ENCODE results near the gene NDUFA11. TPM values are rescaled to one million over a fixed set of nuclear protein-coding genes. Genes with fewer than 3 reads are reported as not detected.

Gene NDUFA11
- total and polyA plus RNA-seq, 2 of the 13 experiments (the other 11 are each of a cell fraction or from before 2014, with no cell fraction given): 286 to 378 TPM

GRCh38 chr19:5933391-5934068 is 29.9 kb upstream of the NDUFA11 start:
- WGBS (ENCODE audit: low lambda C conversion rate): 95% methylated on average over 17 of the region's 20 CpGs
- no peak overlapping the region for H3K9ac ChIP-seq (ENCODE audit: insufficient read depth, low read depth, low read length)
- no TSS peak for BruUV-seq (replicated peaks)
- ATAC-seq: no peak
- no peaks in the 10 kb centered on the region for H3K9me3 ChIP-seq (ENCODE audit: low read length)
- no peak for FAIRE-seq
- no peak for TF ChIP-seq KLF6 (CRISPR knock-in tag; IDR thresholded peaks at IDR 0.05)
- TF ChIP-seq, protein P1, sequence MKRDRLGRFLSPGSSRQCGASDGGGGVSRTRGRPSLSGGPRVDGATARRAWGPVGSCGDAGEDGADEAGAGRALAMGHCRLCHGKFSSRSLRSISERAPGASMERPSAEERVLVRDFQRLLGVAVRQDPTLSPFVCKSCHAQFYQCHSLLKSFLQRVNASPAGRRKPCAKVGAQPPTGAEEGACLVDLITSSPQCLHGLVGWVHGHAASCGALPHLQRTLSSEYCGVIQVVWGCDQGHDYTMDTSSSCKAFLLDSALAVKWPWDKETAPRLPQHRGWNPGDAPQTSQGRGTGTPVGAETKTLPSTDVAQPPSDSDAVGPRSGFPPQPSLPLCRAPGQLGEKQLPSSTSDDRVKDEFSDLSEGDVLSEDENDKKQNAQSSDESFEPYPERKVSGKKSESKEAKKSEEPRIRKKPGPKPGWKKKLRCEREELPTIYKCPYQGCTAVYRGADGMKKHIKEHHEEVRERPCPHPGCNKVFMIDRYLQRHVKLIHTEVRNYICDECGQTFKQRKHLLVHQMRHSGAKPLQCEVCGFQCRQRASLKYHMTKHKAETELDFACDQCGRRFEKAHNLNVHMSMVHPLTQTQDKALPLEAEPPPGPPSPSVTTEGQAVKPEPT (CRISPR knock-in tag; IDR thresholded peaks at IDR 0.05; ENCODE audit: low read depth): no peak
- no peak for TF ChIP-seq HDAC6 (IDR thresholded peaks at IDR 0.05; ENCODE audit: low read depth, low read length)
- TF ChIP-seq CREB1 (IDR thresholded peaks at IDR 0.05): no peak
- TF ChIP-seq CREB1 (CRISPR knock-in tag; IDR thresholded peaks at IDR 0.05): no peak
- no peak overlapping the region for H3K27ac ChIP-seq (ENCODE audit: extremely low read length, insufficient read depth, low read length)
- in situ Hi-C loops (cut with HindIII; ENCODE audit: extremely low pct_ligation_motif_present, low pct_unique_long_range_greater_than_20kb) (no loop called here), intact Hi-C loops (cut with micrococcal nuclease; ENCODE audit: unreplicated experiment) (no loop called here)
- peaks cover 31% of the 10 kb centered on the region for H3K79me2 ChIP-seq (ENCODE audit: insufficient read depth, low read length)
- POLR2A ChIA-PET: interaction anchor here (1.1 kb wide), 1 partner anchor 11 kb away, joined by 3 read pairs; no protein-coding TSS in a partner anchor
- peaks cover 57 to 88% of the 10 kb centered on the region in 2 experiments for H3K36me3 ChIP-seq (replicated peaks in 1 of 2; ENCODE audit: control insufficient read depth in 1 of 2, insufficient read depth in 2 of 2, low read length in 2 of 2)
- no peak overlapping the region for H2AFZ ChIP-seq (ENCODE audit: low read length)
- CTCF ChIA-PET (ENCODE audit: low intra/inter-chr PET ratio, low total read pairs): no interaction called here
- no peak for DNase-seq (ENCODE audit: low spot score)
- peaks cover 36% of the 10 kb centered on the region; the same call in 1 of the 2 replicates for H4K20me1 ChIP-seq (ENCODE audit: insufficient read depth, low read length)
- no peak overlapping the region for H3K4me3 ChIP-seq (replicated peaks in 1 of 3; ENCODE audit: insufficient read depth in 1 of 3, low read depth in 2 of 3, low read length in 3 of 3)
- no peaks in the 10 kb centered on the region for H3K27me3 ChIP-seq (ENCODE audit: control insufficient read depth in 1 of 2, insufficient read depth in 2 of 2, low read length in 2 of 2)
- no peaks in the 10 kb centered on the region for H3K4me1 ChIP-seq (ENCODE audit: insufficient read depth, low read length)
- H3K4me2 ChIP-seq (ENCODE audit: low read depth, low read length): no peak overlapping the region

- WGBS (ENCODE audit: low lambda C conversion rate): 100% methylated on average over 7 of the region's 21 CpGs
- no peaks in the 10 kb centered on the region for H3K27me3 ChIP-seq (ENCODE audit: control insufficient read depth in 1 of 2, insufficient read depth in 2 of 2, low read length in 2 of 2)
- no peak overlapping the region for H3K9ac ChIP-seq (ENCODE audit: insufficient read depth, low read depth, low read length)
- ATAC-seq (no peak), FAIRE-seq (no peak), DNase-seq (ENCODE audit: low spot score) (no peak)
- H3K4me2 ChIP-seq (ENCODE audit: low read depth, low read length): no peak overlapping the region
- in situ Hi-C loops (cut with HindIII; ENCODE audit: extremely low pct_ligation_motif_present, low pct_unique_long_range_greater_than_20kb) (no loop called here), intact Hi-C loops (cut with micrococcal nuclease; ENCODE audit: unreplicated experiment) (no loop called here)
- H3K27ac ChIP-seq (ENCODE audit: extremely low read length, insufficient read depth, low read length): no peak overlapping the region
- peaks cover 32% of the 10 kb centered on the region; the same call in 1 of the 2 replicates for H4K20me1 ChIP-seq (ENCODE audit: insufficient read depth, low read length)
- no peak overlapping the region for H3K4me3 ChIP-seq (replicated peaks in 1 of 3; ENCODE audit: insufficient read depth in 1 of 3, low read depth in 2 of 3, low read length in 3 of 3)
- no TSS peak for BruUV-seq (replicated peaks)
- CTCF ChIA-PET (ENCODE audit: low intra/inter-chr PET ratio, low total read pairs): no interaction called here
- no peak for TF ChIP-seq ZNF10 (CRISPR knock-in tag; IDR thresholded peaks at IDR 0.05; ENCODE audit: borderline replicate concordance, low read depth)
- TF ChIP-seq, protein P2, sequence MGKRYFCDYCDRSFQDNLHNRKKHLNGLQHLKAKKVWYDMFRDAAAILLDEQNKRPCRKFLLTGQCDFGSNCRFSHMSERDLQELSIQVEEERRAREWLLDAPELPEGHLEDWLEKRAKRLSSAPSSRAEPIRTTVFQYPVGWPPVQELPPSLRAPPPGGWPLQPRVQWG (CRISPR knock-in tag; IDR thresholded peaks at IDR 0.05; ENCODE audit: borderline replicate concordance, low read depth): no peak
- no peak for TF ChIP-seq NR2F2 (IDR thresholded peaks at IDR 0.05; ENCODE audit: borderline replicate concordance, low read depth)
- no peak for TF ChIP-seq ZKSCAN1 (IDR thresholded peaks at IDR 0.05; ENCODE audit: low read length)
- no peak for TF ChIP-seq TOE1 (CRISPR knock-in tag; IDR thresholded peaks at IDR 0.05)
- TF ChIP-seq ZNF180 (CRISPR knock-in tag; IDR thresholded peaks at IDR 0.05; ENCODE audit: borderline replicate concordance, low read depth): no peak
- no peak for TF ChIP-seq GZF1 (CRISPR knock-in tag; IDR thresholded peaks at IDR 0.05)
- TF ChIP-seq MED8 (CRISPR knock-in tag; IDR thresholded peaks at IDR 0.05; ENCODE audit: insufficient replicate concordance): no peak
- TF ChIP-seq, protein P3, sequence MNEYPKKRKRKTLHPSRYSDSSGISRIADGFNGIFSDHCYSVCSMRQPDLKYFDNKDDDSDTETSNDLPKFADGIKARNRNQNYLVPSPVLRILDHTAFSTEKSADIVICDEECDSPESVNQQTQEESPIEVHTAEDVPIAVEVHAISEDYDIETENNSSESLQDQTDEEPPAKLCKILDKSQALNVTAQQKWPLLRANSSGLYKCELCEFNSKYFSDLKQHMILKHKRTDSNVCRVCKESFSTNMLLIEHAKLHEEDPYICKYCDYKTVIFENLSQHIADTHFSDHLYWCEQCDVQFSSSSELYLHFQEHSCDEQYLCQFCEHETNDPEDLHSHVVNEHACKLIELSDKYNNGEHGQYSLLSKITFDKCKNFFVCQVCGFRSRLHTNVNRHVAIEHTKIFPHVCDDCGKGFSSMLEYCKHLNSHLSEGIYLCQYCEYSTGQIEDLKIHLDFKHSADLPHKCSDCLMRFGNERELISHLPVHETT (CRISPR knock-in tag; conservative IDR thresholded peaks at IDR 0.05): no peak
- no peak overlapping the region for H2AFZ ChIP-seq (ENCODE audit: low read length)
- H3K4me1 ChIP-seq (ENCODE audit: insufficient read depth, low read length): no peaks in the 10 kb centered on the region
- H3K36me3 ChIP-seq (replicated peaks in 1 of 2; ENCODE audit: control insufficient read depth in 1 of 2, insufficient read depth in 2 of 2, low read length in 2 of 2): peaks cover 60 to 88% of the 10 kb centered on the region in 2 experiments
- no peaks in the 10 kb centered on the region for H3K9me3 ChIP-seq (ENCODE audit: low read length)
- H3K79me2 ChIP-seq (ENCODE audit: insufficient read depth, low read length): peaks cover 30% of the 10 kb centered on the region
- POLR2A ChIA-PET: no interaction called here
These were observed 29.1 kb upstream of the NDUFA11 start for GRCh38 chr19:5932609-5933262.
